GM19025 (cell line): ENCODE results near the gene VWA8.
"Not testable (repeated sequence)": the region's sequence is repeated elsewhere in the genome, so short reads cannot be mapped to it uniquely, and the experiment has no call there.

ENCODE experiments used
- ATAC-seq: cut with Tn5 transposase; IDR thresholded peaks from one replicate; pipeline ENCODE4 v1.9.1; 2021; ENCODE audit warnings: mild to moderate bottlenecking, low read depth, moderate library complexity; ENCODE audit not compliant: unreplicated experiment

Gene VWA8

DNA sequence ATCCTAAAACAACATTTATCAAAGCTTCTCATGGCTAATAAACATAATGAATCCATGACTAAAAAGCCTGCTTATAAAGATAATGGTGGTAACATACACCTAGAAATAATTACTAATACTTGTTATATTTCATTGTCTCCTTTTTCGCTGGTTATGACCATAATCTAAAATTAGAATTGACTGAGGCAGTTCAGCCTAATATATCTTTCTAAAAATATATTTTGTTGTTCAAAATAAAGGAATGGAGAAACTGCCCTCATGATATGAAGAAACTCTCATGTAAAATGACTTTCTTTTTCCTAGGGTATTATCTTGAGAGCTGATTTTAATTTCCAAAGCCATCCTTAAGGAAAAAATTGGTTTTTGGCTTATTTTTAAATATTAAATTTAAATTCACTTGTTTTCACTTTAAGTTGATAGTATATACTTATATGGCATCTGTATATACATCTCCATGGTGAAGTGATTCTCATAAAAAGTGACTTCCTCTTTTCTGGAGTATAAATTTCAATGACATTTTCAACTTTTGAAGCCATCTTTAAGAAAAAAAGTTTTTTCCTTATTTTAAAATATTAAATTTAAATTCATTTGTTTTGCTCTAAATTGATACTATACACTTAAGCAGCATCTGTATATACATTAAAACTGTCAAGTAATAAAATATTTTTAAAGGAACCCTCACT lies 204.6 kb downstream of the VWA8 start:
- no peak for ATAC-seq

DNA sequence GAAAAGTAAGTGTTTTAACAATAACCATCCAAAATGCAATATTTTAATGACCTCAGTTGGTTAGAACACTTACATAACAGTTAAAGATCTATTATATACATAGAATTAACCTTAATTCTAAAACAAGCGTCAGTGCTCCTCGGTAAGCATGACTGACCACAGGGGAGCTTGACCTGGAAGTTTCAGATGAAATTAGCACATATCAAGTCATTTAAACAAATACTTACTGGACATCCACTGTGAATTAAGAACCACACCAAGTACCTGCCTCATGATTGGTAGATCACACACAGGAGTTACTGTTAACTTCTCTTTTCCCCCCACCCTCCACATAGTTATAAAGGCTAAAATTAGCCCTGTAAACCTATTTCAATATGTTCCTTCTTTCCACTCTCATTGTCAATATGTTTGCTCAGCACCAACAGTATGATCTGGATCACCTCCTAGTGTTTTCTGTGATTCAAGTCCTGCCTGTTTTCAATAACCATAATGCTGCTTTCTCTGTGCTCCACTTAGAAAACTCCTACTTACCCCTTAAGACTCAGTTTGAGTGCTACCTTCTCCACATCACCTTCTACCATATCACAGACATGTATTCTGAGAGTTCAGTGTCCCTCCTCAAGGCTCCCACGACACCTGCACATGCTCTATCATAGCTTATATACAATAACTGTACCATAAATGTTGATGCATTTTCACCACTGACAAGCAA lies 209.0 kb downstream of the VWA8 start:
- ATAC-seq = no peak

DNA sequence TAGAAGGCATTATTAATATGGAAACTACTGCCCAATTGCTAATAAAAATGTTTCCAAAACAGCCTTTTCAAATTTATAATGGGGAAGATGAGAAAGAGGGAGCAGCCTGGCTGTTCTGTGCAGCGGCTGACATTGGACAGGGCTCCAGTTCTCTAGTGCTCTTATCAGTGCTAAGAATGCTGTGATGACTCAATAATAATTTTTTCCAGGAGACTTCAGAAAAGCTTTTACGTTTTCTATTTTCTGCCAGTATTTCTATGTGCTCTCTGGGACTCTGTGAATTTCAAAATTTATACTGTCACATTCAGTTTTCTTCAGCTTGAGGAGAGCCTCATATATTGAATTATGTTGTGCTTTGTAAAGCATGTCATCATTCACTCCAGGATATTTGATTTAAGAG lies 209.6 kb downstream of the VWA8 start:
- ATAC-seq = no peak

DNA sequence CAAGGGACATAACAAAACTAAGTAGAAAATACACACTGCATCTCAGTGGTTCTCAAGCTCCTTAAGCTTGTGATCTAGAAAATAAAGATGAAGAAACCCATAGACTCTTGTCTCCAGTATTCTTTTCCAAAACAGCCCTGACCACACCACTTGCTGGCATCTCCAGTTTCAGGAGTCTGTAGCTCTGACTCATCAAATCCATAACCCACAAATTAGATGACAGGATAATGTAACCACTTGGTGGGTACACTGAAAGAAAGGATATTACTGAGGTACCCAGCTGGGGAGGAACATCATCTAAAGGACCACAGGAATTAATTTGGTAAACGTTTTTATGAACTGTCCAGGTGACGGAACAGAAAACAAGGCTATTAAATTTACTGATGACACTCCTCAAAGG lies 214.7 kb downstream of the VWA8 start:
- ATAC-seq = no peak

DNA sequence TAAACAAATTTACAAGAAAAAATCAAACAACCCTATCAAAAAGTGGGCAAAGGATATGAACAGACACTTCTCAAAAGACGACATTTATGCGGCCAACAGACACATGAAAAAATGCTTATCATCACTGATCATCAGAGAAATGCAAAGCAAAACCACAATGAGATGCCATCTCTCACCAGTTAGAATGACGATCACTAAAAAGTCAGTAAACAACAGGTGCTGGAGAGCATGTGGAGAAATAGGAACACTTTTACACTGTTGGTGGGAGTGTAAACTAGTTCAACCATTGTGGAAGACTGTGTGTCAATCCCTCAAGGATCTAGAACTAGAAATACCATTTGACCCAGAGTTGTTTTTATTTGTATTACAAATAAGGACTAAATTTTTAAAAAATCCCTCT lies 215.4 kb downstream of the VWA8 start:
- not testable (repeated sequence) for ATAC-seq

DNA sequence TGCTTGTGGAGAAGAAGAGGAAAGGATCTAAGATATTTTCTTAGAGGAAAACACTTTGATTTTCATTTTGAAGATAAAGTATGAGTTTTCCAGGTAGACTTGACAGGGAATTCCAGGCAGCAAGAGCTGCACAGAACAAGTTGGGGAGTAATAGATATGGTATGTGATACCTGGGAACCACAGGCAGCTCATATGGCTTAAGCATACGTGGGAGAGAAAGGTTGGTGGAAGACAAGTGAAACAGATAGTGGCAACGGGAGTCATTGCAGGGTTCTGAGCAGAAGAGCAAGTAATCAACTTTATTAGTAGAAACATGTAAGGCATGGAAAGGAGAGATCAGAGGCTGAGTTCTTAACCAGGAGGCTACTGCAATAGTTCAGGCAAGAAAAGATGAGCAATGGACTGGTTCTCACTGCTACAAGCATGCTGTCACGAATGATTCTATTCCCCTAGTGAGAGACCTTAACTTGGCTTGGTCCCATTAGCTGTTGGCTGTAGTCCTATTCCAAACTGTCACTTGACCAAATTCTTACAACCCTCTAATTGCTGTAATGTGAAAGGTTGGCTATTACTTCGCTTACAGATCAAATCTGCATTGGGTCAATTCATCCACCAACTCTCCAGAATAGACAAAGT lies 217.9 kb downstream of the VWA8 start:
- no peak for ATAC-seq

GRCh38 chr13:41740479-41740878 lies 220.4 kb downstream of the VWA8 start:
- ATAC-seq = no peak

DNA sequence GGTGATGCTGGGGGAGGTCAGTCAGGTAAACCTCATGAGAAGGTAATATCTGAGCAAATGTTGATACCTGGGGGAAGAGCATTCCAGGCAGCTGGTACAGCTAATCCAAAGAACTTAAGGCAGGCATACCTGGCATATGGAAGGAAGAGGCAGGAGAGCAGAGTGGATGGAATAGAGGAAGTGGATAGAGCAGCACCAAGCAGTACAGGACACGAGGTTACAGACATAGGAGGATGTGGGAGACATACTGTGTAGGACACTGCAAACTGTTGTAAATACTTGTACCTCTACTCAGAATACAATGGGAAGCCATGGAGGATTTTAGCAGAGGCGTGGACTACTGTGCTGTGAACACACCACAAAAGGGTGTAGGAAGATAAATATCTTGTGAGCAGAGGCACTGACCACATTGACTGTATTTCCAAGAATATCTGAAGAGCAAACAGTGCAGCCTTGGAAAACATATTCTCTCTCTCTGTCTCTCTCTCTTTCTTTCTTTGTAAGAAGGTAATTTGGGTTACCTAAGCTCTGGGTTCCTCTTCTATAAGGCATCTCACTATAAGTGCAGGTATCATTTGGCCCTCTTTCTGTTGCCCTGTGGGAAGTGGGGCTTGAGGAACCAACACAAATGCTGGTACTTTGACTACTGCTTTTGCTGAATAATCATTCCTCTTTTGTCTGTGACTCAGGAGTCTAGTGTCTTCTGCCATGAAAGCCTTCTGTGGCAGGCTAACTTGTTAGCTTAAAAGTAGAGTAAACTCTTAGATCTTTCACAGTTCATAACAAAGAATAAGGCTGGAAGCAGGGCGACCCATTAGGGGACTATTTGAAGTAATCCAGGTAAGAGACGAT lies 238.0 kb downstream of the VWA8 start:
- ATAC-seq = no peak

GRCh38 chr13:41720839-41721561 lies 239.9 kb downstream of the VWA8 start:
- no peak for ATAC-seq

DNA sequence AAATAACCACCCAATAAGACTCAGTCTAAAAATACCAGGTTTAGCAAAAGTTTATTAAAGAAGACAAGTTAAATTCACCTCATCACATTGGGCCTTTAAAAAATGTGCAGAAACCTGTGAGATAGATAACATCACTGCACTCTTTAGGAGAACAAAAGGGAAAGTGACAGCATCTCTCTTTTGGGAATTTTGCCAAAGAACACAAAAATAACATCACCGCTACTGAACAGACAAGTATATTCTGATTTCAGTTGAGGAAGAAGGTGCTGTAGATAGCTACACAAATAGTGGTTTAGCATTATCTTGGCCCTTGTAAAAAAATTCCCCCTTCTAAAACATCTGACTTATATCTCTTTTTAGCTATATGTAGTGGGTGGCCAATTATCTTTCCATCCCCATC lies 244.7 kb downstream of the VWA8 start:
- no peak for ATAC-seq

GRCh38 chr13:41713405-41713804 lies 247.5 kb downstream of the VWA8 start:
- no peak for ATAC-seq

DNA sequence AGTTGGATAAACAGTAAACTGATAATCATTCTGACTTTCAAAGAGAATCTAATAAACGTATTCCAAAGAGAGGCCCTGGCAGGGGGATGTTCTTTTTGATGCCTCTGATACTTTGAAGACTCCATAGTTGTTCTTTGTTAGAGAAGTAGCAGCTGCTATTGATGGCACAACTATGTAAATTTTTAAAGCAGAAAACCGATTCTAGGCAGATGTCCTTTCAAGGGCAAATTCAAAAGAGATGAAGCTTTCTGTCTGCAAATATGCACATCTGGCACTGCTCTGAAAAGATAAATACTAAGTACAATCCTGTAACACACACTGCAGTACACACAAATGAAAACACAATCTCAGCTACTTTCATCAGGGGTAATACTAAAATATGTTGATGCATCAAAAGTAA lies 250.1 kb downstream of the VWA8 start:
- ATAC-seq = no peak

- no peak for ATAC-seq
These were observed 251.4 kb downstream of the VWA8 start for GRCh38 chr13:41709511-41709910.

DNA sequence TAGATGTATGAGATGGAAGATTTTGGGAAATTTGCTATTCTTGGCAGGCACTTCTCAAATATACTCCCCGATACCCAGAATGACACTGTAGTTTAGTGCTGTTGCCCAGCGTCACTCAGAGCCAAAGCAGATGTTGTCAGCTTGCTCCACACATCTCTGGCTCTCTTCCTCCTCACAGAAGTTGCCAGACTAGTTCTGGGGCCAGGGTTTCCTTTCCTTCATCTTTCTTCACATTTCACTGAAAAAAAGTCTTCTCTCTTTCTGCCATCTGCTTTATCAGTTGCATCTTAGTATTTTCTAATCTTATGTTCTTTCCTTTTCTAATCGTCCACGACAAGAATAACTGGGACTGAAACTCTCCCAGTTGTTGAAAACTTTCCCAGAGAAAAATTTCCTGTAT lies 252.2 kb downstream of the VWA8 start:
- no peak for ATAC-seq

DNA sequence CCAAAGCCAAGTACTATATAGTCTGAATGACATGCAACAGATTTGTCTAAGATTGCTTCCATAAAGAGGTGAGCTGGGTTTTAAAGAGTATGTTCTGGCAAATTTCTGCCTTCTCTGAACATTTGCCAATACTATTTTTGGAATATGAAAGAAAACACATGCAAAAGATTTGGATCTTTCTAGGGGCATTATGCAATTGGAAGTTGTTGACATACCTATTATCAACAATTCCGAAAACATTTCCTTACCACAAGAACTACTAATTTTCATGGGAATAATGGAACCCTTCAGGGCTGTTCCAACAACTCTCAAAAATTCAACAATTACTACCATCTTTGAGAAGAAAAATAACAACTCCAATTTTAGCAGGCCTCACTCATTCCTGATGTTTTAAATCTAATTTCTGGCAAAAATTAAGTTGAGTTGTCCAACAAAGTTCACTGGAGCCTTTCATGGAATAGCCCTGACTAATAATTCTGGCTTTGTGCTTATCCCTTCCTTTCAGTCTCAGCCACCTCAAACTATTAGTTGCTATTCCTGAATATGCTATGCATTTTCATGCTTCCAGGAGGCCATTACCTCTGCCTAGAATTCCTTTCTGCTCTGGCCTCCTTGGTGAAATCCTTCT lies 253.6 kb downstream of the VWA8 start:
- ATAC-seq = no peak

DNA sequence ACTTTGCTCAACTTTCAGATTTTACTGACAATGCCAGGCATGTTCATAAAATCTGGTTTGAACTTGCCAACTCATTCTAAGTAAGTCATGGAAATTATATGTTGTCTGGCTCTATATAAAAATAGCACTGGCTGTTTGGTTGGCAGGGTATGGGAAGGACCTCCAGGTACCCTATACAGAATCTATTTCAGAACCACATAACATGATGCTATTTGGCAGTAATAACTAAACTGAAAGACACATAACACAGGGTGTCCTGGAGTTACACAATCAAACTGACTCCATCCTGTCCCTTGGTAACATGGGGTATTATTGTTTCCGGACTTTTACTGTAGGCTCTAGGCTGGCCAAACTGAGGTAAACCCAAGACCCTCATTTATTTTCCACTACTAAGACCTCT lies 254.8 kb downstream of the VWA8 start:
- no peak for ATAC-seq

- ATAC-seq = no peak
These were observed 258.4 kb downstream of the VWA8 start for GRCh38 chr13:41702540-41702939.

- ATAC-seq = no peak
These were observed 259.2 kb downstream of the VWA8 start for GRCh38 chr13:41701676-41702075.

- ATAC-seq = no peak
These were observed 260.1 kb downstream of the VWA8 start for GRCh38 chr13:41700790-41701310.

DNA sequence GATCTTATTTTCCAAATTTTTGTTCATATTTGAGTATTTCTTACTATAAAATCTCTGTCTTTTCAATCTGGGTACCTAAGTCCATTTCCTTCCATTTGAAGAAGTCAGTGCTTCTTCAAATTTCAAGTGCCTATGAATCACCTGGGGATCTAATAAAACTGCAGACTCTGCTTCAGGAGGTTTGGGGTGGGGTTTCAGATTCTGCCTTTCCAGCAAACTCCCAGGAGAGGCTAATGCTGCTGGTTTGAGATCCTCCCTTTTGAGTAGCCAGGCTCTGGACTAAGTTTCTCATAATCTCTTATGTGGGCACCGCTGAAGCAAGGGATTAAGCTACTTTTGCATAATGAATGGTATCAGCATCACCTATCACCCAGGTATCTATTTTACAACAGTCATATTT lies 261.1 kb downstream of the VWA8 start:
- ATAC-seq = no peak
